Prostate gland (tissue), 2 donors: ENCODE results near the gene IQCM.

ENCODE experiments used
- POLR2A ChIP-seq: fragments of 450-650 bp; IDR thresholded peaks from one replicate; pipeline ENCODE4 v1.6.1; 2016; ENCODE audit warnings: antibody characterized with exemption, mild to moderate bottlenecking
- POLR2AphosphoS5 ChIP-seq: sonication (generic); formaldehyde crosslinking; IDR thresholded peaks from one replicate; pipeline ENCODE4 v1.6.1; 2017; ENCODE audit warnings: antibody characterized with exemption
- TF ChIP-seq, protein P1 (sequence below), 4 experiments: fragments of 200-600 bp in 2 of 4; fragments of 450-650 bp in 2 of 4; sonication (generic) in 2 of 4; IDR thresholded peaks; 1 replicate in 3 of 4; 2 replicates in 1 of 4; pipeline ENCODE4 v1.5.1; 2016 to 2019; ENCODE audit warnings: antibody characterized with exemption in 4 of 4, mild to moderate bottlenecking in 2 of 4, moderate library complexity in 2 of 4

DNA sequence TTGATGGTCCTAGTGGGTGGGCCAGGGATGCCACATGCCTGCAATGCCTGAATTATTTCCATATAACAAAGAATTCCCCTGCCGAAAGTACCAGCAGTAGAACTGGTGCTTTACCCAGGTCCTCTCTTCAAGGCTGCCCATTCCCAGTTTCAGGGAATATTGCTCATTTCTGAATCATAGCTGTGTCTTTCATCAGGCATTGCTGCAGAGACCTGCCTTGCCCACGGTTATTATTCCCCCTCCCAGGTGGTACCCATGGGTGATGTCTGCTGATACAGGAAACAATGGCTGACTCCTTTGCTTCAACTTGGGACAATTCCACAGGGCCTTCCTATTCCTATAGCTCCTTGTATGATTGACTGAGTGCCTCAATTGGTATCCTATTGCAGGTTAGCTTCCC lies 9.7 kb upstream of the IQCM start:
- TF ChIP-seq, protein P1, sequence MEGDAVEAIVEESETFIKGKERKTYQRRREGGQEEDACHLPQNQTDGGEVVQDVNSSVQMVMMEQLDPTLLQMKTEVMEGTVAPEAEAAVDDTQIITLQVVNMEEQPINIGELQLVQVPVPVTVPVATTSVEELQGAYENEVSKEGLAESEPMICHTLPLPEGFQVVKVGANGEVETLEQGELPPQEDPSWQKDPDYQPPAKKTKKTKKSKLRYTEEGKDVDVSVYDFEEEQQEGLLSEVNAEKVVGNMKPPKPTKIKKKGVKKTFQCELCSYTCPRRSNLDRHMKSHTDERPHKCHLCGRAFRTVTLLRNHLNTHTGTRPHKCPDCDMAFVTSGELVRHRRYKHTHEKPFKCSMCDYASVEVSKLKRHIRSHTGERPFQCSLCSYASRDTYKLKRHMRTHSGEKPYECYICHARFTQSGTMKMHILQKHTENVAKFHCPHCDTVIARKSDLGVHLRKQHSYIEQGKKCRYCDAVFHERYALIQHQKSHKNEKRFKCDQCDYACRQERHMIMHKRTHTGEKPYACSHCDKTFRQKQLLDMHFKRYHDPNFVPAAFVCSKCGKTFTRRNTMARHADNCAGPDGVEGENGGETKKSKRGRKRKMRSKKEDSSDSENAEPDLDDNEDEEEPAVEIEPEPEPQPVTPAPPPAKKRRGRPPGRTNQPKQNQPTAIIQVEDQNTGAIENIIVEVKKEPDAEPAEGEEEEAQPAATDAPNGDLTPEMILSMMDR (IDR thresholded peaks at IDR 0.05): no peak
- TF ChIP-seq POLR2A (no peak), POLR2AphosphoS5 (no peak)
